ENCODE measurements around the gene TRIM9. TPM values are rescaled to one million over a fixed set of nuclear protein-coding genes. Genes with fewer than 3 reads are reported as not detected.

The TRIM9 gene
- total and polyA plus RNA-seq, 2 donors (not counting 1 experiment from before 2014, with no cell fraction given), result 0.10 to 0.50 TPM

DNA sequence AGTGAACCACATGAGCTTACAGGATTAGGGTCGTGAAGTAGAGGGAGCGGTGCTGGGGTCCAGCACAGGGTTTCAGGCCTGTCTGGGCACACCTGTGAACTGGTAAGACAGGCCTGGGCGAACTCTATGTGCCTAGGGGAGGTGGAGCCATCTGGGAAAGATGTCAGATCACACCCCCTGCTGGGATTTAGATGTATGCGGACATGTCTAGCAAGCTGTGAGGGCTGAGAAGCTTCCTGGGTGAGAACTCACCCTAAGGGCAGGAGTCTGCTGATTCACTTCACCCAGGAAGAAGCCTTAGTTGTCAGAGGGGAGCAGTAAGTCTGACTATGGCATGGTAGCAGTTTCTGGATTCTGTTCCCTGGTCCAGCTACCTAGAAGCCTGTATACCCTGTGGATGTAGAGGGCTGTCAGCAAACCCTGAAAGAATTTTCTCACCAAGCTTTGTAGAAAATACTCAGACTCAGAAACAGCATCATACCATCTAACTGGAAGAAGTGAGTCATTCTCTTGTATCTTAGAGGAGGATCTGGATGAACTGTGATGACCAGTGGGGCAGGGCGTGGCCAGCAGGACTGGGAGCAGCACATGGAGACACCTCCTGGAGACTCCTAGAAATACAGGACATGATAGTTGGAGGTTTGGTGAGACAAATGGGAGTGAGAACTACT lies 139.4 kb downstream of the TRIM9 start:
- H3K4me3 ChIP-seq (replicated peaks in 1 of 4; ENCODE audit: control extremely low read depth in 1 of 4, insufficient read depth in 1 of 4, low read depth in 3 of 4, low read length in 4 of 4), result no peak overlapping the region

DNA sequence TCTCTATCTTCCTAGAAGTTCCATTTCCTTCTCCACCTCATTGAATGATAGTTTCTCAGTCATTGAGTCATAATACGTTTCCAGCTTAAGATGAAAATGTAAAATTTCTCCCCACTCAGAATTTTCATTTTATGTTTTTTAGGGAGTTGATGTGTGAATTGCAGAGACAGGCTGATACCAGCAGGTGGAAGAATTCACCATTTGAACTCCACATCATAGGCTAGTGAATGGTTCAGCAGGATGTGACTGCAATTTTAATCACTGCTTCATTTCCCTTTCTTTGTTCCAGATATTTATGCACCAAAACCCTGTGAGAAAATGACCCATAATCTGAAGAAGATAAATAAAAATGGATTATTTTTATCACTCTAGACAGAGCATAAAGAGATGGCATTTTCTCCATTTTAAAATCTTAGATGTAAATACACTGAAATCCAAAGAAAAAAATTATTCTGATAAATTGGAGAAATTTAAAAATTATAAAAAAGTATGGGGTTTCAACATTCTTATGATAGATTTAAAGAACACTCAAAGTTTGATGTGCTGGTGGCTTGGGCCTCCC lies 140.0 kb downstream of the TRIM9 start:
- Histone ChIP-seq H3K4me2 (ENCODE audit: extremely low read depth, insufficient read depth, low read length) (peak overlapping the region; percentile 57), H2AFZ (ENCODE audit: low read length) (no peak overlapping the region)
- DNase-seq (ENCODE audit: low read depth in 2 of 2), result peak; percentile 69 to 77

More for the DNA sequence above, 139.4 kb downstream of the TRIM9 start:
- no peaks in the 10 kb centered on the region for H4K20me1 ChIP-seq (ENCODE audit: control insufficient read depth, extremely low read depth, insufficient read depth, low read length)
- no peaks in the 10 kb centered on the region for H3K36me3 ChIP-seq (ENCODE audit: control insufficient read depth, insufficient read depth, low read length)
- H3K4me1 ChIP-seq (ENCODE audit: control insufficient read depth, extremely low read depth, insufficient read depth, low read length), result peaks cover 6% of the 10 kb centered on the region
- H2AFZ ChIP-seq (ENCODE audit: low read length), result peak overlapping the region; percentile 74
- no peaks in the 10 kb centered on the region for H3K79me2 ChIP-seq (ENCODE audit: control insufficient read depth, insufficient read depth, low read length)
- TF ChIP-seq, protein P1, sequence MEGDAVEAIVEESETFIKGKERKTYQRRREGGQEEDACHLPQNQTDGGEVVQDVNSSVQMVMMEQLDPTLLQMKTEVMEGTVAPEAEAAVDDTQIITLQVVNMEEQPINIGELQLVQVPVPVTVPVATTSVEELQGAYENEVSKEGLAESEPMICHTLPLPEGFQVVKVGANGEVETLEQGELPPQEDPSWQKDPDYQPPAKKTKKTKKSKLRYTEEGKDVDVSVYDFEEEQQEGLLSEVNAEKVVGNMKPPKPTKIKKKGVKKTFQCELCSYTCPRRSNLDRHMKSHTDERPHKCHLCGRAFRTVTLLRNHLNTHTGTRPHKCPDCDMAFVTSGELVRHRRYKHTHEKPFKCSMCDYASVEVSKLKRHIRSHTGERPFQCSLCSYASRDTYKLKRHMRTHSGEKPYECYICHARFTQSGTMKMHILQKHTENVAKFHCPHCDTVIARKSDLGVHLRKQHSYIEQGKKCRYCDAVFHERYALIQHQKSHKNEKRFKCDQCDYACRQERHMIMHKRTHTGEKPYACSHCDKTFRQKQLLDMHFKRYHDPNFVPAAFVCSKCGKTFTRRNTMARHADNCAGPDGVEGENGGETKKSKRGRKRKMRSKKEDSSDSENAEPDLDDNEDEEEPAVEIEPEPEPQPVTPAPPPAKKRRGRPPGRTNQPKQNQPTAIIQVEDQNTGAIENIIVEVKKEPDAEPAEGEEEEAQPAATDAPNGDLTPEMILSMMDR (conservative IDR thresholded peaks at IDR 0.05 in 1 of 2, IDR thresholded peaks at IDR 0.05 in 1 of 2; ENCODE audit: low read depth in 1 of 2, low read length in 2 of 2), result peak; percentile 35 to 56
- TF ChIP-seq EZH2 (IDR thresholded peaks at IDR 0.05; ENCODE audit: low read length, missing control alignments), result no peak
- H3K9ac ChIP-seq (ENCODE audit: insufficient read depth, low read length), result peak overlapping the region; percentile 20
- peak; percentile 85 to 97 for DNase-seq (ENCODE audit: low read depth in 2 of 2)
- H3K9me3 ChIP-seq (ENCODE audit: control insufficient read depth, insufficient read depth, low read depth, low read length), result no peaks in the 10 kb centered on the region
- peak overlapping the region; percentile 57 for H3K4me2 ChIP-seq (ENCODE audit: extremely low read depth, insufficient read depth, low read length)
- no peaks in the 10 kb centered on the region for H3K27me3 ChIP-seq (ENCODE audit: control insufficient read depth, insufficient read depth, low read length)
- peak overlapping the region; percentile 90 for H3K27ac ChIP-seq (ENCODE audit: insufficient read depth, low read length)

DNA sequence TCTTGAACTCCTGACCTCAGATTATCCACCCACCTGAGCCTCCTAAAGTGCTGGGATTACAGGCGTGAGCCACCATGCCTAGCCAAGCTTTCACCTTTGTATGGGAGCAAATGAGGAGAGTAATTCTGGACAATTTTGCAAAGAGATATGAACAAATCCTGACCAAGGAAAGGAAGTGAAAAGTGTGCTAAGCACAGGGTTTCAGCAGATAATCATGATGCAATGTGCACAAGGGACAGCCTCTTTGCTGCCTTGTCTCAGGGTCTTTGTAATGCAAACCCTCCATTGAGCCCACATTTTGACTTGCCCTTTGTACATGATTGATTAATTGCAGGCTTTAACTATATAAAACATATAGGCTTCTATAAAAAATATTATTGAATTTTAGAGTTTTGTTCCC lies 141.4 kb downstream of the TRIM9 start:
- Histone ChIP-seq H3K79me2 (ENCODE audit: control insufficient read depth, insufficient read depth, low read length) (no peaks in the 10 kb centered on the region), H3K4me2 (ENCODE audit: extremely low read depth, insufficient read depth, low read length) (no peak overlapping the region)
- TF ChIP-seq EZH2 (IDR thresholded peaks at IDR 0.05; ENCODE audit: low read length, missing control alignments), result no peak

More for the DNA sequence above, 140.0 kb downstream of the TRIM9 start:
- Histone ChIP-seq H3K4me3 (replicated peaks in 1 of 4; ENCODE audit: control extremely low read depth in 1 of 4, insufficient read depth in 1 of 4, low read depth in 3 of 4, low read length in 4 of 4) (no peak overlapping the region), H3K27me3 (ENCODE audit: control insufficient read depth, insufficient read depth, low read length) (no peaks in the 10 kb centered on the region), H3K79me2 (ENCODE audit: control insufficient read depth, insufficient read depth, low read length) (no peaks in the 10 kb centered on the region), H3K36me3 (ENCODE audit: control insufficient read depth, insufficient read depth, low read length) (no peaks in the 10 kb centered on the region), H4K20me1 (ENCODE audit: control insufficient read depth, extremely low read depth, insufficient read depth, low read length) (no peaks in the 10 kb centered on the region), H3K9ac (ENCODE audit: insufficient read depth, low read length) (peak overlapping the region; percentile 20), H3K9me3 (ENCODE audit: control insufficient read depth, insufficient read depth, low read depth, low read length) (no peaks in the 10 kb centered on the region), H3K4me1 (ENCODE audit: control insufficient read depth, extremely low read depth, insufficient read depth, low read length) (peaks cover 6% of the 10 kb centered on the region), H3K27ac (ENCODE audit: insufficient read depth, low read length) (peak overlapping the region; percentile 90)
- TF ChIP-seq, protein P1 (conservative IDR thresholded peaks at IDR 0.05 in 1 of 2, IDR thresholded peaks at IDR 0.05 in 1 of 2; ENCODE audit: low read depth in 1 of 2, low read length in 2 of 2), result peak; percentile 73 to 79
- TF ChIP-seq EZH2 (IDR thresholded peaks at IDR 0.05; ENCODE audit: low read length, missing control alignments), result no peak

More for the DNA sequence above, 141.4 kb downstream of the TRIM9 start:
- Histone ChIP-seq H2AFZ (ENCODE audit: low read length) (no peak overlapping the region), H3K27me3 (ENCODE audit: control insufficient read depth, insufficient read depth, low read length) (no peaks in the 10 kb centered on the region), H3K9ac (ENCODE audit: insufficient read depth, low read length) (no peak overlapping the region), H3K36me3 (ENCODE audit: control insufficient read depth, insufficient read depth, low read length) (no peaks in the 10 kb centered on the region), H3K4me3 (replicated peaks in 1 of 4; ENCODE audit: control extremely low read depth in 1 of 4, insufficient read depth in 1 of 4, low read depth in 3 of 4, low read length in 4 of 4) (no peak overlapping the region), H4K20me1 (ENCODE audit: control insufficient read depth, extremely low read depth, insufficient read depth, low read length) (no peaks in the 10 kb centered on the region), H3K9me3 (ENCODE audit: control insufficient read depth, insufficient read depth, low read depth, low read length) (no peaks in the 10 kb centered on the region), H3K27ac (ENCODE audit: insufficient read depth, low read length) (no peak overlapping the region), H3K4me1 (ENCODE audit: control insufficient read depth, extremely low read depth, insufficient read depth, low read length) (peaks cover 6% of the 10 kb centered on the region)
- no peak for DNase-seq (ENCODE audit: low read depth in 2 of 2)
